RWPE2 (cell line): ENCODE measurements around the gene ZBTB20.

Experiments
- ATAC-seq: fragments of 200-7000 bp; cut with Tn5 transposase; 3 replicates; pipeline ENCODE4 v1.9.1; 2021; ENCODE audit warnings: low read depth
- DNase-seq: peaks from one replicate; pipeline ENCODE4 v3.0.0-alpha.2; 2020; ENCODE audit warnings: low spot score
- H3K27ac ChIP-seq: fragments of 450-650 bp; 2 replicates; pipeline ENCODE4 v1.5.1; 2017; ENCODE audit warnings: mild to moderate bottlenecking; ENCODE audit not compliant: poor library complexity, severe bottlenecking
- H3K27me3 ChIP-seq: fragments of 250-450 bp; sonication (Bioruptor Pico); 2 replicates; pipeline ENCODE4 v1.5.1; 2021; ENCODE audit warnings: mild to moderate bottlenecking, moderate library complexity; ENCODE audit not compliant: insufficient read depth, poor library complexity, severe bottlenecking
- H3K36me3 ChIP-seq: fragments of 250-450 bp; sonication (Bioruptor Pico); 2 replicates; pipeline ENCODE4 v1.5.1; 2020; ENCODE audit warnings: low read depth, mild to moderate bottlenecking, moderate library complexity
- H3K4me1 ChIP-seq: fragments of 250-450 bp; sonication (Bioruptor Pico); 2 replicates; pipeline ENCODE4 v1.5.1; 2021; ENCODE audit warnings: mild to moderate bottlenecking, moderate library complexity; ENCODE audit not compliant: insufficient read depth, poor library complexity, severe bottlenecking
- H3K4me3 ChIP-seq: fragments of 250-450 bp; sonication (Bioruptor Pico); 2 replicates; pipeline ENCODE4 v1.5.1; 2021; ENCODE audit warnings: mild to moderate bottlenecking, moderate library complexity; ENCODE audit not compliant: severe bottlenecking
- H3K9me3 ChIP-seq: fragments of 250-450 bp; sonication (Bioruptor Pico); 2 replicates; pipeline ENCODE4 v1.5.1; 2021; ENCODE audit warnings: mild to moderate bottlenecking, moderate library complexity; ENCODE audit not compliant: severe bottlenecking
- TF ChIP-seq, protein P1 (sequence below): fragments of 450-650 bp; IDR thresholded peaks from one replicate; pipeline ENCODE4 v1.5.1; 2017; ENCODE audit warnings: mild to moderate bottlenecking, moderate library complexity; ENCODE audit not compliant: poor library complexity, severe bottlenecking

ZBTB20 gene

GRCh38 chr3:114953215-114953799 is 193.8 kb downstream of the ZBTB20 start:
- TF ChIP-seq, protein P1, sequence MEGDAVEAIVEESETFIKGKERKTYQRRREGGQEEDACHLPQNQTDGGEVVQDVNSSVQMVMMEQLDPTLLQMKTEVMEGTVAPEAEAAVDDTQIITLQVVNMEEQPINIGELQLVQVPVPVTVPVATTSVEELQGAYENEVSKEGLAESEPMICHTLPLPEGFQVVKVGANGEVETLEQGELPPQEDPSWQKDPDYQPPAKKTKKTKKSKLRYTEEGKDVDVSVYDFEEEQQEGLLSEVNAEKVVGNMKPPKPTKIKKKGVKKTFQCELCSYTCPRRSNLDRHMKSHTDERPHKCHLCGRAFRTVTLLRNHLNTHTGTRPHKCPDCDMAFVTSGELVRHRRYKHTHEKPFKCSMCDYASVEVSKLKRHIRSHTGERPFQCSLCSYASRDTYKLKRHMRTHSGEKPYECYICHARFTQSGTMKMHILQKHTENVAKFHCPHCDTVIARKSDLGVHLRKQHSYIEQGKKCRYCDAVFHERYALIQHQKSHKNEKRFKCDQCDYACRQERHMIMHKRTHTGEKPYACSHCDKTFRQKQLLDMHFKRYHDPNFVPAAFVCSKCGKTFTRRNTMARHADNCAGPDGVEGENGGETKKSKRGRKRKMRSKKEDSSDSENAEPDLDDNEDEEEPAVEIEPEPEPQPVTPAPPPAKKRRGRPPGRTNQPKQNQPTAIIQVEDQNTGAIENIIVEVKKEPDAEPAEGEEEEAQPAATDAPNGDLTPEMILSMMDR: no peak
- no peaks in the 10 kb centered on the region for H3K4me1 ChIP-seq
- H3K36me3 ChIP-seq: no peaks in the 10 kb centered on the region
- H3K27me3 ChIP-seq: no peaks in the 10 kb centered on the region
- no peak overlapping the region for H3K27ac ChIP-seq
- ATAC-seq (no peak), DNase-seq (no peak)
- peaks cover 4% of the 10 kb centered on the region for H3K9me3 ChIP-seq
- H3K4me3 ChIP-seq: no peak overlapping the region

- H3K27me3 ChIP-seq: no peaks in the 10 kb centered on the region
- no peaks in the 10 kb centered on the region for H3K9me3 ChIP-seq
- TF ChIP-seq, protein P1: no peak
- no peaks in the 10 kb centered on the region for H3K36me3 ChIP-seq
- ATAC-seq (no peak), DNase-seq (no peak)
- no peak overlapping the region for H3K27ac ChIP-seq
- no peaks in the 10 kb centered on the region for H3K4me1 ChIP-seq
- H3K4me3 ChIP-seq: no peak overlapping the region
Measured at GRCh38 chr3:114942773-114943172, 204.3 kb downstream of the ZBTB20 start.

DNA sequence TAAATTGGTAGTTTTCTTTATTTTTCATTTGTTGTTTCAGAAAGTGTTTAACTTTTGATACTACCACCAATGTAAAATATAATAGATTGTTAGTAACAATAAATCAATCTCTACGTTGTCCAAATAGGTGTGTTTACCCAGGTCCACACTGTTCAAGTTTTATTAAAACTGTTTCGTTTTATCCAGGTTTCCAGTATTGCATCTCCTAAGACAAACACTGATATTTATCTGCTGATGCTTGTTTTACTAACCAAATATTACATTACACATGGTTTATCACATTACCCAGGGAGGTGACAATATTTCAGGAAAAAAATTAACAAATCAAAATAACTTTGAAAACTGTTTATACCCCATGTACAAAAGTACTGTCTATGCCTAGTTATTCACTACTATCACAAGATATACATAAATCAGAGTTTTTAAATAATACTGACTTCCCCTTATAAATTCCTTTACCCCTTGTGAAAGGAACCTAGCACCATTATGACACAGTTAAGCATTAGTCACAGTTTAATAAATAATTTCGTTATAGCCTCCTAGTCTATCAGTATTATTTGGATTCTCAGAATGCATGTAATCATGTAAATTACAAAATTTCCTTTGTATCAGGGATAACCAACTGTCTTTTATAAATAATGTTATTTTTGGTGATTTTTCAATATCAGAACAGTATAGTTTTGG is 205.3 kb downstream of the ZBTB20 start:
- Histone ChIP-seq H3K36me3 (no peaks in the 10 kb centered on the region), H3K27ac (no peak overlapping the region), H3K4me3 (no peak overlapping the region), H3K4me1 (no peaks in the 10 kb centered on the region), H3K27me3 (no peaks in the 10 kb centered on the region), H3K9me3 (no peaks in the 10 kb centered on the region)
- TF ChIP-seq, protein P1: no peak
- ATAC-seq (no peak), DNase-seq (no peak)

DNA sequence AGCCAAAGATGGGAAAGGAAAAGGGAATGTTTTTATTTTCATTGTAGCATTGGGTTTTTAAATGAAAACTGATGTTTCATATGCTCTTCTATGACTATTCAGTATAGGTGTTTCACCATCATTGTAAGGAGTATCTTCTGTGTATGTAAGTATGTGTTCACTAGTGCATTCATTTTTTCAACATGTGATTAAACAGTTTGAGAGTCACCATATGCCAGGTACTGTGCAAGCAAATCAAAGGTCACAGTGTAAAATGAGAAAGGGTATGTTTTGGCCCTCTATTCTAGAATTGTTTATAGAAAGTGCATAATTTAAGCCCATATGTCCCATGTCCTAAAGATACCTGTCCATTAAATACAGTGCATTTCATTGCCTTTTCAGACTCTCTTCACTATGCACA is 207.2 kb downstream of the ZBTB20 start:
- Histone ChIP-seq H3K27ac (no peak overlapping the region), H3K4me1 (no peaks in the 10 kb centered on the region), H3K9me3 (no peaks in the 10 kb centered on the region), H3K4me3 (no peak overlapping the region), H3K36me3 (no peaks in the 10 kb centered on the region), H3K27me3 (no peaks in the 10 kb centered on the region)
- no peak for ATAC-seq
- TF ChIP-seq, protein P1: no peak
- no peak for DNase-seq

GRCh38 chr3:114933407-114933806 is 213.7 kb downstream of the ZBTB20 start:
- no peaks in the 10 kb centered on the region for H3K27me3 ChIP-seq
- ATAC-seq (no peak), DNase-seq (no peak)
- no peaks in the 10 kb centered on the region for H3K4me1 ChIP-seq
- TF ChIP-seq, protein P1: no peak
- H3K36me3 ChIP-seq: no peaks in the 10 kb centered on the region
- no peak overlapping the region for H3K4me3 ChIP-seq
- H3K27ac ChIP-seq: no peak overlapping the region
- no peaks in the 10 kb centered on the region for H3K9me3 ChIP-seq
